Measurements from ENCODE around the gene BEX3.
A peak's percentile ranks its signal among the peaks of the same experiment; 100 is the strongest.
"Not testable (repeated sequence)": the region's sequence is repeated elsewhere in the genome, so short reads cannot be mapped to it uniquely, and the experiment has no call there.

BEX3 gene

GRCh38 chrX:103384672-103385071 lies 8.3 kb downstream of the BEX3 start:
- no peak for DNase-seq

DNA sequence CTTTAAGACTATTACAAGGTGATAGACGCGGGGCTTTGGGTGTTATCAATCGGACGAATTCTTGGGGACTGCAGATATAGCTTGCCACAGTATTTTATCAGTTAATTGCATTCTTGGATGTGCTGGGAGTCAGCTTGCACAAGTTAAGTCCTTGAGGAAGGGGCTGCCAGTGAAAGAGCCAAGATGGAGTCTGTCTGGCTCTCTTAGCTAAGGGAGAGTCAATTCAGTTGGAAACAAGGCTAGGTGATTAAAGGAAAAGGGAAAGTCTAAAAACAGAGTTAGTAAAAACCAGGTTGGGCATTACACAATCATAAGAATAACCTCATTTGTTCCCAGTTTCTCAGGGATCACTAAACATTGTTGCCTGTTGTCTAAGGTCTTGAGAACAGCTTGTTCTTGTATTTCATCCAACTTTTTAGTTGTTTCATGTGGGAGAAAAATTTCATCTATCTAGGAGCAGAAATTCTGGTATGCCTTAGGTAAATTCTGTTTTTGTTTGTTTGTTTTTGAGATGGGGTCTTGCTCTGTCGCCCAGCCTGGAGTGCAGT lies 9.0 kb downstream of the BEX3 start:
- DNase-seq, result not testable (repeated sequence)

- no peak for DNase-seq
Observed at GRCh38 chrX:103386332-103386731, 10.0 kb downstream of the BEX3 start.

DNA sequence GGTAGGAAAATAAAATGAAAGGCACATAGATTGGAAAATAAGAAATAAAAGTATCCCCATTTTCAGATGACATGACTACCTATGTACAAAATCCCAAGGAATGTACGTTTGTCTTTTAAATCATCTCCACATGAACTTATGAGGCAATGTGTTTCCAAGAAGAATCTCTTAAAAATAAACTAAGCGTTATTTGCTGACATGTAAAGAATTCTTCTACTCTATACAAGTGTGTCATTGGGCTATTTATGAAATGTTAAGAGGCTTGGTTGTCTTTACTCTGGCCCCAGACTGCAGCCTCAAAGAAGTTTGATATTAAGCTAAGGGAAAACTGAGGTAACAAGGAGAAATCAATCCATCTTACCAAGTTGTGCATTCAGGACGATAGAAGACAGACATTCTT lies 17.1 kb downstream of the BEX3 start:
- no peak for DNase-seq

DNA sequence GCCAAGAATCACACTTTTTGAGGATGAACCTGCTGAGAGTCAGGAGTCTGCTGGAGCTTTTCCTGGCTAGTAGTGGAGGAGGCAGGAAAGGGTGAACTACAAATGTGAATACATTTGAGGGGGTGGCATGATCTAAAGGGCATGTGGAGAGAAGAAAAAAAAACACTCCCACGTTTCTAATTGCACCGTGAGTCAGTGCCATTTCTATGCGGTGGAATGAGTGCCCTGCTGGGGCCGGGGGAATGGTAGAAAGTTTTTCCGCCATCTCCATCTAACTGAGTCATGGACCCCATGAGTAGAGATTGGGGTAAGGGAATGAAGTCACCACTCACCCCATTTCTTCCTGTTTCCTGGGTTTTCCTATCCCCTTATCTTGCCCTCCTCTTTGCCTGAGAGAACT lies 19.8 kb downstream of the BEX3 start:
- DNase-seq, result no peak

DNA sequence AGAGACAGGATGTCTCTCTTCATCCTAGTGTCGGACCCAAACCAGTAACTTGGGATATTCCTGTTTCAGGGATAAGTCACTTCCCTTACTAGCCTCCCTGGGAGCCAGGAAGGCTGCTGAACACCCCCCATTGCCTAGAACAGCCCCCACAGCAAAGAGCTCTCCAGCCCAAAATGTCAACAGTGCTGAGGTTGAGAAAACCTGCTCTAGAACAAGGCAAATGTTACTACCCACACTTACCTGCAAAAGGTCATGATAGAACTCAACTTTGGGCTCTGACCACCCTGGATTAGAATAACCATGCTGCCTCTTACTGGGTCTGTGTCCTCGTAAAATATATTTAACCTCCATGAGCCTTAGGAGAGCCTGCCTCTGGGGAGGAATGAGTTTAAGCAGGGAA lies 20.3 kb downstream of the BEX3 start:
- no peak for DNase-seq

DNA sequence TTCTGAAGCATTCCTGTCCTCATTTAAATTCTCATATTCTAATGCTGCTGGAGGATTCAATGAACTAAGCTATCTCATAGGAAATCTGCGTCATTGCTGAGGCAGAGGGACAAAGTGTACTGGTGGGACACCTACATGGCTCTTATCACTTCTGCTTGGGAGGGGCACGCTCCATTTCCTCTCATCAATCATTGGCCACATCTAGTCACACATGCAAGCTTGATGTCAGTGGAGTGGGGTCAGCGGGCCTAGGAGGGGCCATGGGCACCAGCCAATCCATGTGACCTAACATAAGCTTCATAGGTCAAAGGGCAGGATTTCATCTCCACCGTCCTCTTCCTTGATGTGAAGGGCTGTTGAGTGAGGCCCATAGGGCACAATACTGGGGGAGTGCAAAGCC lies 21.4 kb downstream of the BEX3 start:
- no peak for DNase-seq

- DNase-seq, result no peak
Observed at GRCh38 chrX:103398421-103398864, 22.1 kb downstream of the BEX3 start.

GRCh38 chrX:103399744-103400143 lies 23.4 kb downstream of the BEX3 start:
- no peak for DNase-seq

- no peak for DNase-seq
Observed at GRCh38 chrX:103400931-103401330, 24.6 kb downstream of the BEX3 start.

DNA sequence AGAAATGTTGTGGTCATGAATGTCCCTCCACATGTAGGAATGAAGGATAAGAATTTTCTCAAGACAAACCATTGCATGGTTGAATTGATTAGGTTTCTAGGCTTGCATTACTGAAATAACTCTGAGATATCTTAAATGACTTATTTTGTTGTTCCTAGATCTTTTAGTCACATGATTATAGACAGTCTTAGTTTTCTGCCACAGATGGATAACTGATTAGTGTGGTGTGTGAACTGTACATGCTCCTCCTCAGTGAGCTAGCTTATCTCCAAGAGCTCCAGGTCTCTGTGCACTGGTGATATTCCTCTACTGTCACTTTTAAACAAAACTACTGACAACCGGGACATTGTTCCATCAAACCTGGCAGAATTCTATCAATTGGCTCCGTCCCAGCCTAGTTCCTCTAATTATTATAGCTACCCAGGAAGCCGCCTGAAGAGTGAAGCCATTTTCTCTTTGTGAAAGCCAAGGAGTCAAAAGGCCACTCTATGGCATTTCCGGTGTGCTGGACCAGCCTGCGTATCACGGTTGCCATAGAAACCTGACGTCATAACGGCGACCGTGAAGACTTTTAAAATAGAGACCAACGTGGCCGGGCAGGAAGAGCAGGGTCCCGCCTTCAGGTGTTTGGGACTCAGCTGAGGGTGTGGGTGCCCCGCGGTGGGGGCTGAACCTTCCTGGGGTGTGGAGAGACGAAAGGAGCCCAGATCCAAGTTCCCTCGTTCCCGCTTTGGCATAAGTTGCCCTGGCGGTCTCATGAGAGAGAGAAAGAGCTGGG lies 28.1 kb downstream of the BEX3 start:
- peak; percentile 8 to 9 for DNase-seq

DNA sequence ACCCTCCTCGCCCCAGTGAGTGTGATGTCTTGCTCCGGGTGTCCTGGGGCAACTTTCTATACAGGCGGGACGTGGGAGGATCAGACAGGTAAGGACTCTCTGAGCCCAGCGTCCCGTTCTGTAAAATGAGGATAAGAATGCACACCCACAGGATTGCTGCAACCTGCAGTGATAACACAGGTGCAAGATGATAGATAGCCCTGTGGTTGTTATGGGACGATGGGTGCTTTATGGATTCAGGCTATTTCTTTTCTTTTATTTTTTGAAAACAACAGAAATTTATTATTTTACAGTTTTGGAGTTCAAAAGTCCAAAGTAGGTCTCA lies 28.6 kb downstream of the BEX3 start:
- no peak for DNase-seq

GRCh38 chrX:103406256-103406655 lies 29.9 kb downstream of the BEX3 start:
- no peak for DNase-seq

DNA sequence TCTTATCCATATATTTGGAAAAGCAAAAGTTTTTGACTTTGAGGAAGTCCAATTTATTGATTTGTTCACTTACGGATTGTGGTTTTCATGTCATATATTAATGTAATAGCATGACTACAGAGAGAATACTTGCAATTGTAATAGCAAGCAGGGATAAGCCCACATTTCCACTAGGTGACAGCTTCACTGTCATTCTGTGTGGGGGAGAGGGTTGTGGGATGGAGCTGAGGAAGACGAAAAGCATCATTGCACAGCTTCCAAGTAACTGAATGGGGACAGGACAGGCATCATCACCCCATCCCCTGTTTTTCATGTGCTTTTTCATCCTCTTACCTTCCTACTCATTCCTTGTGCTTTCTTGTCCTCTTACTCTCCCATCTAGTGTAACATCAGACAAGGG lies 31.4 kb downstream of the BEX3 start:
- no peak for DNase-seq

DNA sequence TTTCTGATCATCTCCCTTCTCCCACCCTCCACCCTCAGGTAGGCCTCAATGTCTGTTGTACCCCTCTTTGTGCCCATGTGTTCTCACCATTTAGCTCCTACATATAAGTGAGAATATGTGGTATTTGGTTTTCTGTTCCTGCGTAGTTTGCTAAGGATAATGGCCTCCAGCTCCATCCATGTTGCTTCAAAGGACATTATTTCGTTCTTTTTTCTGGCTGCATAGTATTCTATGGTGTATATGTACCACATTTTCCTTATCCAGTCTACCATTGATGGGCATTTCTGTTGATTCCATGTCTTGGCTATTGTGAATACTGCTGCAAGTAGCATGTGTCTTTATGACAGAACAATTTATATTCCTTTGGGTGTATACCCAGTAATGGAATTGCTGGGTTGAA lies 35.4 kb downstream of the BEX3 start:
- DNase-seq, result not testable (repeated sequence)

DNA sequence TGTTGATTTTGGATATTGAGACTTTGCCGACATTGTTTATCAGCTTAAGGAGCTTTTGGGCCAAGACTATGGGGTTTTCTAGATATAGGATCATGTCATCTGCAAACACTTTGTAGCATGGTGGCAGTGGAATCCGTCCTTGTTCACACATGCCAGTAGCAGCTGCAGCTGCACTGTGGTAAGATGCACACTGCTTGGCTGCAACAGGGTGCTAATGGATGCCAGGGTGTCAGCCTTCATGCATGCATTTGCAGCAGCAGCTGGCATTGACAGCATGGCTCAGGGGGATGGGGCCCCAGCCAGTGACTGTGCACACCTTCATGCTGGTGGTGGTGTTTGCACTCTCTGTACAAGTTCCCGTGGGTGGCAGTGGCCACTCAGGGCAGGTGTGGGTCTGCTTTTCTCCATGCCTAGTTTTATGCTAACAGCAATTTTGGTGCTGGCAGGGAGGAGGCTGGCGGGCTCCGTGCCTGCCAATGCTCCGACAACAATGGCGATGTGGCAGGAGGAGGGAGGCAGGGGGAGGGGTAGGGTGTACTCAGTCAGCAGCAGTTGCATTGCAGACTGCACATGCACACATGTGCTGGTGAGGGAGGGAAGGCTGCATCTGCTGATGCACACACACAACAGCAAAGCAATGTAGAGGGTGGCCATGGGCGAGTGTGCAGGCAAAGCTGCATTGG lies 37.5 kb downstream of the BEX3 start:
- no peak for DNase-seq

GRCh38 chrX:103414561-103414960 lies 38.2 kb downstream of the BEX3 start:
- DNase-seq, result no peak

DNA sequence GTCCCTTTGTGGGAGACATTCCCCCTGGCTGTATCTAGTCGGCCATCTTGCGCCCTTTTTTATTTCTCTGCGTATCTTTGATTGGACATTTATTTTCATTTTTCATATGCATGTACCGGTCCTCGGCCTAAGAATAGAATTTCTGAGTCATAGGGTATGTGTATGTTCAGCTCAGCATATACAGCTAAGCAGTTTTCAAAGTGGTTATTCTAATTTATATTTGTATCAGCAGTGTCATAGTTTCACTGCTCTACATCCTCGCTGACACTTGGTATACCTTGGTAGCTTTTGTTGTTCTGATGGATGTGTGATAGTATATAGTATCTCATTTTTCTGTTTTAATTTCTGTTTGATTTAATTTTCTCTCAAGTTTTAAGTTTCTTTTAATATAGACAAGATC lies 38.7 kb downstream of the BEX3 start:
- DNase-seq, result no peak

- DNase-seq, result no peak
Observed at GRCh38 chrX:103415528-103415927, 39.2 kb downstream of the BEX3 start.

- DNase-seq, result no peak
Observed at GRCh38 chrX:103417370-103417769, 41.0 kb downstream of the BEX3 start.

GRCh38 chrX:103417933-103418332 lies 41.6 kb downstream of the BEX3 start:
- DNase-seq, result no peak

DNA sequence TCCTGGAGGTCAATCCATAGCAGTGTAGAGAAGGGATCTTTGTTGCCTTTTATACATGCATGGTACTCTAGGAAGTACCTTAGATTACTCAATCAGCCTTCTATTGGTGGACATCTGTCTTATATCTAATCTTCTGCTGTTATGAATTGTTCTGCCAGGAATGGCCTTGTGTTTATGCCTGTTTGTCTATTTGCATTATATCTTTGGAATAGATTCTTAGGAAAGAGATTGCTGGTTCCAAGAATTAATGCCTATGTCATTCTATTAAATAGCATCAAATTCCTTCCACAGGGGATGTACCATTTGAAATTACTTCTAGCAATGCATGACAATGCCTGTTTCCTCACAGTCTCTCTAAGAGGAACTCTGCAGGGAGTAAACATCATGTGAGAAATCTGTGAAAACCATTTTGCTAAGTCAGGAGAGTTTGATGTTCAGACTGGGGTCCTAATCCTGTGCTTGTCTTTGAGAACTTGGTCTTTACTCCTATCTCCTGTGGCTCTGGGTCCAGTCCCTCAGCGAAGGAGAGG lies 42.5 kb downstream of the BEX3 start:
- DNase-seq, result no peak

DNA sequence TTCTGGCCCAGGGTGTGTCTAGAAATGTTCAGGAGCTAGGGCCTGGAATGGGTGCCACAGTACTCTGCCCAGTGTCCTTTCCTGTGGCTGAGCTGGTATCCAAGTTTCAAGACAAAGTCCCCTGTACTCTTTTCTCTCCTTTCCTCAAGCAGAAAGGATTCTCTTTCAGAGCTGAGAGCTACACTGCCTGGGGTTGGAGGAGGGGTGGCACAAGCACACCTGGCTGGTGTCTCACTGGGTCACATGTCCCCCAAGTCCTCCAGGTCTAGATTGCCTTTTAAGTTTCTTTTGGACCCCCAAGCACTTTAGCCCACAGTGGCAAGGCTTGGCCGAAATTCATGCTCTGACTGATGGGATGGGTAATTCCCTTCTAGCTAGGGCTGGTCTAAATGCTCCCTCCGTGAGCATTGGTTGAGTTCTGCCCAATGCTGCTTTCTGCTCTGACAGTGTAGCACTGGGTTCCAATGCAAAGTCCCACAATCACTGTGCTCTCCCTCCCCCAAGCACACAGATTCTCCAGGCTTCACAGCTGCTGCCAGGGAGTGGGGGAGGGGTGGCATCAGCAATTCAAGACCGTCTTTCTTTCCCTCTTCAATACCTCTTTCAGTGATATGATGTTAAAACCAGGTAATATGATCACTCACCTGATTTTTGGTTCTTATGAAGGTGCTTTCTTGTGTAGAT lies 47.8 kb downstream of the BEX3 start:
- DNase-seq, result no peak

All from stimulated activated CD4-positive, alpha-beta T cell treated with anti-CD3 and anti-CD28 coated beads, Interleukin-4, amount 100 ng/mL, for 4 hours (primary cell).